Osteoblast (primary cell): ENCODE results near the gene ZNF274. TPM values are rescaled to one million over a fixed set of nuclear protein-coding genes. Genes with fewer than 3 reads are reported as not detected.
A peak's percentile ranks its signal among the peaks of the same experiment; 100 is the strongest.

Experiments used
- DNase-seq: peaks from one replicate; pipeline ENCODE4 v3.0.0; 2011; ENCODE audit warnings: low spot score, mixed read lengths; ENCODE audit not compliant: insufficient read length; ENCODE audit errors: missing footprints
- H2AFZ ChIP-seq: 2 replicates; pipeline ENCODE4 v1.6.0; 2011; ENCODE audit warnings: mild to moderate bottlenecking, low read length
- H3K27ac ChIP-seq: 2 replicates; pipeline ENCODE4 v1.5.1; 2011; ENCODE audit warnings: mild to moderate bottlenecking, low read depth, low read length, moderate library complexity
- H3K27me3 ChIP-seq: 2 replicates; pipeline ENCODE4 v1.6.0; 2012; ENCODE audit warnings: mild to moderate bottlenecking, control low read depth, inconsistent platforms, low read length, moderate library complexity; ENCODE audit not compliant: insufficient read depth
- H3K36me3 ChIP-seq: 2 replicates; pipeline ENCODE4 v1.5.1; 2011; ENCODE audit warnings: mild to moderate bottlenecking, low read length, control low read depth, moderate library complexity; ENCODE audit not compliant: insufficient read depth
- H3K4me1 ChIP-seq: 2 replicates; pipeline ENCODE4 v1.5.1; 2011; ENCODE audit warnings: mild to moderate bottlenecking, low read length, control low read depth, moderate library complexity; ENCODE audit not compliant: insufficient read depth
- H3K4me2 ChIP-seq: 2 replicates; pipeline ENCODE4 v1.6.0; 2011; ENCODE audit warnings: mild to moderate bottlenecking, low read length; ENCODE audit not compliant: insufficient read depth
- H3K4me3 ChIP-seq: fragments of 200-600 bp; sonication (generic); 3 replicates; pipeline ENCODE4 v1.5.1; 2012; ENCODE audit warnings: mild to moderate bottlenecking, low read length, inconsistent platforms; ENCODE audit not compliant: insufficient read depth
- H3K79me2 ChIP-seq: 2 replicates; pipeline ENCODE4 v1.6.0; 2012; ENCODE audit warnings: mild to moderate bottlenecking, low read length, control low read depth, inconsistent platforms; ENCODE audit not compliant: insufficient read depth
- H3K9me3 ChIP-seq: 2 replicates; pipeline ENCODE4 v1.5.1; 2011; ENCODE audit warnings: low read depth, low read length, control low read depth
- H4K20me1 ChIP-seq: 2 replicates; pipeline ENCODE4 v1.6.0; 2012; ENCODE audit warnings: mild to moderate bottlenecking, low read length, control low read depth; ENCODE audit not compliant: insufficient read depth
- total RNA-seq: library from RNA; depleted of rRNA; stranded (reverse); fragments of >200 nt; gene quantifications from 2 replicates; pipeline ENCODE4 v1.2.3, GENCODE V29; 2012
- TF ChIP-seq, protein P1 (sequence below): IDR thresholded peaks from 2 replicates; pipeline ENCODE4 v1.5.1; 2011; ENCODE audit warnings: mild to moderate bottlenecking, low read depth, low read length, moderate library complexity; ENCODE audit errors: extremely low read depth

The ZNF274 gene
- total RNA-seq, 1 donor = 10.9 TPM

DNA sequence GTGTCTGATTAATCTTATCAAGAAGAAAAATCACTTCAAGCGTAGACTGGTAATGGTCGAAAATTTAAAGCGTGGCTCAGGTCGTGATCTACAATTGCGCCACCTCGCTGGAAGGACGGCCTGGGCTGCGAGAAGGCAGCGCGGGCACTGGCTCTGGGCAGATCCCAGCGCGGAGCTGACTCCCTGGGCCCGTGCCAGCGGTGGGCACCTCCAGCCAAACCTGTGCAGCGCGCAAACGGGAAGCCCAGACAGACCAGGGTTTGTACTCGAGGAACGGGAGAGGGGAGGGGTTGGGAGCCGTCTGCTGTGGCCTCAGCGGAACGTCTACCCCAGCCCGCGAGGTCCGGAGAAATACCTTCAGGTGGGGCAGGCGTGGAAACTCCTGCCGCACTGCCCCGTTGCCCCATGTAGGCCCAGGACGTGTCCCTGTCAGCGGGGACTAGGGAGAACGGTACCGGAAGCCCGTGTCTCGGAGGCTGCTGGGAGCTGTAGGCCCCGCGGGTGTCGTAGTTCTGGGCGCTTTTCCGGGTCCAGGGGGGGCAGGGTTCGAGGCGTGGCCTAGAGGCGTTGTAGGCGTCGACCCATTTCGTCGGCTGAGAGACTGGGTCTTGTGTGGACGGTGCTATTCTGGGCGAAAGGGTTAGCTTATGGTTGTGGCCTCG is 21.1 kb downstream of the ZNF274 start:
- Histone ChIP-seq H3K9me3 (peaks cover 66% of the 10 kb centered on the region), H3K4me2 (no peak overlapping the region), H3K79me2 (peaks cover 13% of the 10 kb centered on the region), H3K27me3 (no peaks in the 10 kb centered on the region), H2AFZ (no peak overlapping the region), H3K4me1 (no peaks in the 10 kb centered on the region), H4K20me1 (no peaks in the 10 kb centered on the region), H3K36me3 (peaks cover 64% of the 10 kb centered on the region), H3K4me3 (peak overlapping the region; percentile 2), H3K27ac (no peak overlapping the region)
- DNase-seq = peak; percentile 67
- TF ChIP-seq, protein P1, sequence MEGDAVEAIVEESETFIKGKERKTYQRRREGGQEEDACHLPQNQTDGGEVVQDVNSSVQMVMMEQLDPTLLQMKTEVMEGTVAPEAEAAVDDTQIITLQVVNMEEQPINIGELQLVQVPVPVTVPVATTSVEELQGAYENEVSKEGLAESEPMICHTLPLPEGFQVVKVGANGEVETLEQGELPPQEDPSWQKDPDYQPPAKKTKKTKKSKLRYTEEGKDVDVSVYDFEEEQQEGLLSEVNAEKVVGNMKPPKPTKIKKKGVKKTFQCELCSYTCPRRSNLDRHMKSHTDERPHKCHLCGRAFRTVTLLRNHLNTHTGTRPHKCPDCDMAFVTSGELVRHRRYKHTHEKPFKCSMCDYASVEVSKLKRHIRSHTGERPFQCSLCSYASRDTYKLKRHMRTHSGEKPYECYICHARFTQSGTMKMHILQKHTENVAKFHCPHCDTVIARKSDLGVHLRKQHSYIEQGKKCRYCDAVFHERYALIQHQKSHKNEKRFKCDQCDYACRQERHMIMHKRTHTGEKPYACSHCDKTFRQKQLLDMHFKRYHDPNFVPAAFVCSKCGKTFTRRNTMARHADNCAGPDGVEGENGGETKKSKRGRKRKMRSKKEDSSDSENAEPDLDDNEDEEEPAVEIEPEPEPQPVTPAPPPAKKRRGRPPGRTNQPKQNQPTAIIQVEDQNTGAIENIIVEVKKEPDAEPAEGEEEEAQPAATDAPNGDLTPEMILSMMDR = no peak

DNA sequence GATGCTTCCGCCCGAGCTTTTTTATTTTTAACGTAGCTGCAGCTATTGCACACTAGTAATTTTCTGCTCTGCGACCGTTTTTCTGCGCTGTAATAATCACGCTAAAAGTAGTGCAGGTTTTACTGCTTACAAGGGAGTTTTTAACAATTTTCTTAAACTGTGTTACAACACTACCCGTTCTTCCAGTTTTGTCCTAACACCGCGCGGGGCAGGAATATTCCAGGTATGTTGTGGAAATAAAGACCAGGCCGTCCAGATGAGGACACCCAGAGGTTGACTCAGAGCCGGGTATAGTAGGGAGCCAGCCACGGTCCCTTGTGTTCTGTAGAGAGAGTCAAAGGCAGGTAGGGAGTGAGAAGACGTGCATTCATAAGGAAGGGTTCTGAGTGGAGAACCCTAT is 21.7 kb downstream of the ZNF274 start:
- no peak overlapping the region for H3K27ac ChIP-seq
- no peak overlapping the region for H3K4me2 ChIP-seq
- H3K4me1 ChIP-seq = no peaks in the 10 kb centered on the region
- peaks cover 61% of the 10 kb centered on the region for H3K36me3 ChIP-seq
- no peak overlapping the region for H3K4me3 ChIP-seq
- H2AFZ ChIP-seq = no peak overlapping the region
- no peaks in the 10 kb centered on the region for H3K27me3 ChIP-seq
- no peak for DNase-seq
- H3K9me3 ChIP-seq = peaks cover 65% of the 10 kb centered on the region
- H3K79me2 ChIP-seq = peaks cover 13% of the 10 kb centered on the region
- no peaks in the 10 kb centered on the region for H4K20me1 ChIP-seq
- TF ChIP-seq, protein P1 = no peak

DNA sequence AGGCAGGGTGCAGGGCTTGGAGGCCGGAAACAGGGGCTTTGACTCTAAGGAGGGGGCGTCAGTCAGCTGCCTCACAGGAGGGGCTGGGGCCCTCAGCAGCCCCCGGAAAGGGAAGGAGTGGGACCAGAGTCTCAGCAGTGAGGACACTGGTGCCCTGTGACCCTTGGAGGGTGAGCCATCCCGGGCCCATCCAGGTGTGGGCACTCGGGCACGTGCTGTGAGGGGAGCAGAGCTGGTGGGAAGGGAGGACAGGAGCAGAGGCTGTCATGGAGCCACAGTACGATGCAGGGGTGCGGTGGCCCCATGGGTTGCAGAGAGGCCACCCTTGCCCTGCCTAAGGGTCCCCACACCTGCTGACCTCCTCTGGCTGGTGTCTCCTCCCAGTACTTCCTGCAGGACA is 26.7 kb downstream of the ZNF274 start:
- peaks cover 67% of the 10 kb centered on the region for H3K36me3 ChIP-seq
- no peak overlapping the region for H3K4me3 ChIP-seq
- peaks cover 73% of the 10 kb centered on the region for H3K9me3 ChIP-seq

DNA sequence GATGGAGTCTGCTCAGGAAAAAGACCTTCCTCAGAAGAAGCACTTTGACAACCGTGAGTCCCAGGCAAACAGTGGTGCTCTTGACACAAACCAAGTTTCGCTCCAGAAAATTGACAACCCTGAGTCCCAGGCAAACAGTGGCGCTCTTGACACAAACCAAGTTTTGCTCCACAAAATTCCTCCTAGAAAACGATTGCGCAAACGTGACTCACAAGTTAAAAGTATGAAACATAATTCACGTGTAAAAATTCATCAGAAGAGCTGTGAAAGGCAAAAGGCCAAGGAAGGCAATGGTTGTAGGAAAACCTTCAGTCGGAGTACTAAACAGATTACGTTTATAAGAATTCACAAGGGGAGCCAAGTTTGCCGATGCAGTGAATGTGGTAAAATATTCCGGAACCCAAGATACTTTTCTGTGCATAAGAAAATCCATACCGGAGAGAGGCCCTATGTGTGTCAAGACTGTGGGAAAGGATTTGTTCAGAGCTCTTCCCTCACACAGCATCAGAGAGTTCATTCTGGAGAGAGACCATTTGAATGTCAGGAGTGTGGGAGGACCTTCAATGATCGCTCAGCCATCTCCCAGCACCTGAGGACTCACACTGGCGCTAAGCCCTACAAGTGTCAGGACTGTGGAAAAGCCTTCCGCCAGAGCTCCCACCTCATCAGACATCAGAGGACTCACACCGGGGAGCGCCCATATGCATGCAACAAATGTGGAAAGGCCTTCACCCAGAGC is 29.6 kb downstream of the ZNF274 start:
- no peak overlapping the region for H2AFZ ChIP-seq

More for the DNA sequence above, 26.7 kb downstream of the ZNF274 start:
- Histone ChIP-seq H3K27ac (no peak overlapping the region), H3K4me1 (no peaks in the 10 kb centered on the region), H4K20me1 (no peaks in the 10 kb centered on the region), H3K4me2 (no peak overlapping the region), H2AFZ (no peak overlapping the region), H3K79me2 (peaks cover 2% of the 10 kb centered on the region), H3K27me3 (no peaks in the 10 kb centered on the region)
- no peak for DNase-seq
- TF ChIP-seq, protein P1 = no peak

More for the DNA sequence above, 29.6 kb downstream of the ZNF274 start:
- Histone ChIP-seq H3K9me3 (peaks cover 68% of the 10 kb centered on the region), H3K4me1 (no peaks in the 10 kb centered on the region), H3K4me2 (no peak overlapping the region), H3K36me3 (peaks cover 52% of the 10 kb centered on the region), H3K4me3 (peak overlapping the region; percentile 14), H3K27ac (no peak overlapping the region), H4K20me1 (no peaks in the 10 kb centered on the region), H3K27me3 (no peaks in the 10 kb centered on the region), H3K79me2 (no peaks in the 10 kb centered on the region)
- TF ChIP-seq, protein P1 = no peak
- DNase-seq = no peak
